Measurements from ENCODE around the gene ONECUT2. TPM values are rescaled to one million over a fixed set of nuclear protein-coding genes. Genes with fewer than 3 reads are reported as not detected.

Gene ONECUT2
- total RNA-seq, 1 experiment from 2014 or later: 1.2 TPM

DNA sequence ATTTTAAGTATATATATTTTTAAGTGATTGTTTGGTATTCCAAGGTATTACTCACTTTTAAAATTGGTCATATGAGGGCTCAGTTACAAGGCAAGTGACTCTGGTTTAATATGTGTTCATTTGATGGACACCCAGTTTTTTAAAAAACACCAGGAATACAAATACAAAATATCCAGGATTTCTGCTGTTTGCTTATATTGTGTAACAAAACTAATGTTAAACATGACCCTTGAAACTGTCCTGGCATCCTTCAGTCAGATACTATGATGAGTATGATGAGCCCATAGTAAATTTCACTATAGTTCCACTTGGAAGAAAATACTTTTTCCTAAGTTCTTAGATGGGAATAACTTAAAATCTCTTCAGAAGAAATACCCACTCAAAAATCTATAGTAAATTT lies 11.4 kb upstream of the ONECUT2 start:
- ChIA-PET CTCF (no interaction called here), POLR2A (ENCODE audit: low non-redundant PET) (no interaction called here)
- Histone ChIP-seq H3K9me3 (ENCODE audit: low read depth, low read length, poor library complexity, severe bottlenecking) (no peaks in the 10 kb centered on the region), H3K27me3 (replicated peaks; ENCODE audit: insufficient read depth, low read depth, low read length, poor library complexity) (peaks cover 90% of the 10 kb centered on the region), H3K36me3 (ENCODE audit: insufficient read depth, low read length, poor library complexity, severe bottlenecking) (no peaks in the 10 kb centered on the region), H3K4me3 (ENCODE audit: low read depth, low read length, poor library complexity, severe bottlenecking) (no peak overlapping the region), H3K27ac (ENCODE audit: low read depth, low read length, poor library complexity, severe bottlenecking) (no peak overlapping the region), H3K4me1 (ENCODE audit: insufficient read depth, low read length, poor library complexity, severe bottlenecking) (no peaks in the 10 kb centered on the region)
- TF ChIP-seq EZH2 (IDR thresholded peaks at IDR 0.05; ENCODE audit: borderline replicate concordance, low read depth, low read length, poor library complexity, severe bottlenecking): no peak
- TF ChIP-seq, protein P1, sequence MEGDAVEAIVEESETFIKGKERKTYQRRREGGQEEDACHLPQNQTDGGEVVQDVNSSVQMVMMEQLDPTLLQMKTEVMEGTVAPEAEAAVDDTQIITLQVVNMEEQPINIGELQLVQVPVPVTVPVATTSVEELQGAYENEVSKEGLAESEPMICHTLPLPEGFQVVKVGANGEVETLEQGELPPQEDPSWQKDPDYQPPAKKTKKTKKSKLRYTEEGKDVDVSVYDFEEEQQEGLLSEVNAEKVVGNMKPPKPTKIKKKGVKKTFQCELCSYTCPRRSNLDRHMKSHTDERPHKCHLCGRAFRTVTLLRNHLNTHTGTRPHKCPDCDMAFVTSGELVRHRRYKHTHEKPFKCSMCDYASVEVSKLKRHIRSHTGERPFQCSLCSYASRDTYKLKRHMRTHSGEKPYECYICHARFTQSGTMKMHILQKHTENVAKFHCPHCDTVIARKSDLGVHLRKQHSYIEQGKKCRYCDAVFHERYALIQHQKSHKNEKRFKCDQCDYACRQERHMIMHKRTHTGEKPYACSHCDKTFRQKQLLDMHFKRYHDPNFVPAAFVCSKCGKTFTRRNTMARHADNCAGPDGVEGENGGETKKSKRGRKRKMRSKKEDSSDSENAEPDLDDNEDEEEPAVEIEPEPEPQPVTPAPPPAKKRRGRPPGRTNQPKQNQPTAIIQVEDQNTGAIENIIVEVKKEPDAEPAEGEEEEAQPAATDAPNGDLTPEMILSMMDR (conservative IDR thresholded peaks at IDR 0.05; ENCODE audit: low read depth, low read length): no peak
- BruUV-seq (replicated peaks): no TSS peak
- DNase-seq (ENCODE audit: low spot score): no peak
- intact Hi-C loops (cut with micrococcal nuclease; ENCODE audit: unreplicated experiment): no loop called here

DNA sequence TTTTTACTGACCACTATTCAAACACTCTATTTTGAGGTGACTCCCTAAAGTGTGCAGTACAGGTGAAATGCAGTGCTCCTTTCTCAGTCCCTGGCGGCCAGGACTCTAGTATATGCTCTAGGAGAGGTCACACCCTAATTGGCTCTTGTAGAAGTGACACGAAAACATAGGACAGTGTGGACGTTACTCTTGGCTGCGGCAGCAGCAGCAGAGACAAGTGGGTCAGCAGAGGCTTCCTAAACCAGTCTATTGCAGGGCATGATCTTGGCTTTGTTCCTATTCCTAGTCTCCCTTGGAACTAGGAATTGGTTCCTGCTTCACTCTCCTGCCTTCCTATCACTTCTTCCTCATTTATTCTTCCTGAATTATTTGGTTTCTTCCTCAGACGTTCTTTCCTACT lies 10.1 kb upstream of the ONECUT2 start:
- Histone ChIP-seq H3K9me3 (ENCODE audit: low read depth, low read length, poor library complexity, severe bottlenecking) (no peaks in the 10 kb centered on the region), H3K36me3 (ENCODE audit: insufficient read depth, low read length, poor library complexity, severe bottlenecking) (no peaks in the 10 kb centered on the region), H3K27me3 (replicated peaks; ENCODE audit: insufficient read depth, low read depth, low read length, poor library complexity) (peaks cover 93% of the 10 kb centered on the region), H3K4me3 (ENCODE audit: low read depth, low read length, poor library complexity, severe bottlenecking) (no peak overlapping the region), H3K27ac (ENCODE audit: low read depth, low read length, poor library complexity, severe bottlenecking) (no peak overlapping the region), H3K4me1 (ENCODE audit: insufficient read depth, low read length, poor library complexity, severe bottlenecking) (no peaks in the 10 kb centered on the region)
- intact Hi-C loops (cut with micrococcal nuclease; ENCODE audit: unreplicated experiment): no loop called here
- no peak for DNase-seq (ENCODE audit: low spot score)
- no TSS peak for BruUV-seq (replicated peaks)
- ChIA-PET POLR2A (ENCODE audit: low non-redundant PET) (no interaction called here), CTCF (no interaction called here)
- no peak for TF ChIP-seq EZH2 (IDR thresholded peaks at IDR 0.05; ENCODE audit: borderline replicate concordance, low read depth, low read length, poor library complexity, severe bottlenecking)
- TF ChIP-seq, protein P1 (conservative IDR thresholded peaks at IDR 0.05; ENCODE audit: low read depth, low read length): no peak

DNA sequence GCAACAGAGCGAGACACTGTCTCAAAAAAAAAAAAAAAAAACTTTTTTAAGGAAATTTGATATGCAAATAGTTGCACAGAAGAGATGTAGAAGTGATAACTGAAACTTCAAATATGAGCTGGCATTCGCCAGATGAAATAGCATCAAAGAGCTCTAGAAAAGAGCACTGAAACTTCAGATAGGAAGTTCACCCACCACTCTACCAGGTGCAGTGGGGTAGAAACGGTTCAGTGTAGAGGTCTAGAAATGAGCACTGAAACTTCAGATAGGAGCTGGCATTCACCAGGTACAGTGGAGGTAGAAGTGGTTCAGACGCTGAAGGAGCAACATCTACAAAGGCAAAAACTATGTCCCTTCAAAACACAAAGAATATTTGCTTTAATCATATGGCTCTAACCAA lies 9.0 kb upstream of the ONECUT2 start:
- Histone ChIP-seq H3K9me3 (ENCODE audit: low read depth, low read length, poor library complexity, severe bottlenecking) (no peaks in the 10 kb centered on the region), H3K4me1 (ENCODE audit: insufficient read depth, low read length, poor library complexity, severe bottlenecking) (no peaks in the 10 kb centered on the region), H3K27me3 (replicated peaks; ENCODE audit: insufficient read depth, low read depth, low read length, poor library complexity) (peaks cover 100% of the 10 kb centered on the region), H3K4me3 (ENCODE audit: low read depth, low read length, poor library complexity, severe bottlenecking) (no peak overlapping the region), H3K36me3 (ENCODE audit: insufficient read depth, low read length, poor library complexity, severe bottlenecking) (no peaks in the 10 kb centered on the region), H3K27ac (ENCODE audit: low read depth, low read length, poor library complexity, severe bottlenecking) (no peak overlapping the region)
- POLR2A ChIA-PET (ENCODE audit: low non-redundant PET): no interaction called here
- TF ChIP-seq, protein P1 (conservative IDR thresholded peaks at IDR 0.05; ENCODE audit: low read depth, low read length): no peak
- no peak for TF ChIP-seq EZH2 (IDR thresholded peaks at IDR 0.05; ENCODE audit: borderline replicate concordance, low read depth, low read length, poor library complexity, severe bottlenecking)
- intact Hi-C loops (cut with micrococcal nuclease; ENCODE audit: unreplicated experiment): no loop called here
- no peak for DNase-seq (ENCODE audit: low spot score)
- BruUV-seq (replicated peaks): no TSS peak
- CTCF ChIA-PET: interaction anchor here (0.6 kb wide), 1 partner anchor 634 kb away, joined by 3 read pairs; no protein-coding TSS in a partner anchor
